NK-92 treated with Interleukin-12 subunit alpha and Interleukin-12 subunit beta, amount 100 ng/mL, for 24 hours (cell line): ENCODE measurements around the gene LDLRAD4.
"Not testable (repeated sequence)": the region's sequence is repeated elsewhere in the genome, so short reads cannot be mapped to it uniquely, and the experiment has no call there.

ENCODE experiments used
- DNase-seq: peaks from one replicate; lab custom pipeline; 2025; lab: John Stamatoyannopoulos, UW

The LDLRAD4 gene

DNA sequence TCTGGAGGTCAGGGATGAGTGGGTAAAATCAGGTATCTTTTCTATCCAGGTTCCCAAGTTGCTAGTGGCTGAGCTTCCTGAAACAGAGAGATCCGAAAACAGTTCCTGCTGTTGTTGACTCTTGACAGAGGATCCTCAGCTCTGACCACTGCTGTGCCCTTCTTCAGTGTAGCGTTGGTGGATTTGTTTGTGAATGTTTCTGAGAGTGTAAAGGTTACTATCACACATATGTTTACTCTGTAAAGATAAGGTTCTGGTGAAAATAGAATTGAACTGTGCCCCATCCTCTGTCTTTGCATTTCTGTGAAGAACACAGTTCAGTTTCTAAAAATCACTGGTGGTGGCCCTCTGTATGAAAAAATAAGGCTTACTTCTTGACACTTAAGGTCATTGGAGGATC, 119.8 kb downstream of the LDLRAD4 start:
- no peak for DNase-seq

DNA sequence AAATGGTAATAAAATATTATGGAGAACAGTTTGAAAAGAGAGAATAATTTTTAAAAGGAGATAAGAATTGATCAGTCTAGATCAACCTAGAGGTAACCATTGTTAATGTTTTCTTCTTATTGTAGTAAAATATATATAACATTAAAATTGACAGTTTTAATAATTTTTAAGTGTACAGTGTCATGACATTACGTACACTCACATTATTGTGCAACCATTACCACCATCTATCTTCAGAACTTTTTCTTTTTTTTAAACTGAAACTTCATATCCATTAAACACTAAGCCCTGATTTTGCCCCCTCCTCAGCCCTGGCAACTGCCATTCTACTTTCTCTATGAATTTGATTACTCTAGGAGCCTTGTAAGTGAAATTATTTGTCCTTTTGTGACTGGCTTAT, 121.1 kb downstream of the LDLRAD4 start:
- DNase-seq, result no peak

DNA sequence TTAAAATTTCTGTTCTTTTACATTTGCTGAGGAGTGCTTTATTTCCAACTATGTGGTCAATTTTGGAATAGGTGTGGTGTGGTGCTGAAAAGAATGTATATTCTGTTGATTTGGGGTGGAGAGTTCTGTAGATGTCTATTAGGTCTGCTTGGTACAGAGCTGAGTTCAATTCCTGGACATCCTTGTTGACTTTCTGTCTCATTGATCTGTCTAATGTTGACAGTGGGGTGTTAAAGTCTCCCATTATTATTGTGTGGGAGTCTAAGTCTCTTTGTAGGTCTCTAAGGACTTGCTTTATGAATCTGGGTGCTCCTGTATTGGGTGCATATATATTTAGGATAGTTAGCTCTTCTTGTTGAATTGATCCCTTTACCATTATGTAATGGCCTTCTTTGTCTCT, 127.9 kb downstream of the LDLRAD4 start:
- not testable (repeated sequence) for DNase-seq

DNA sequence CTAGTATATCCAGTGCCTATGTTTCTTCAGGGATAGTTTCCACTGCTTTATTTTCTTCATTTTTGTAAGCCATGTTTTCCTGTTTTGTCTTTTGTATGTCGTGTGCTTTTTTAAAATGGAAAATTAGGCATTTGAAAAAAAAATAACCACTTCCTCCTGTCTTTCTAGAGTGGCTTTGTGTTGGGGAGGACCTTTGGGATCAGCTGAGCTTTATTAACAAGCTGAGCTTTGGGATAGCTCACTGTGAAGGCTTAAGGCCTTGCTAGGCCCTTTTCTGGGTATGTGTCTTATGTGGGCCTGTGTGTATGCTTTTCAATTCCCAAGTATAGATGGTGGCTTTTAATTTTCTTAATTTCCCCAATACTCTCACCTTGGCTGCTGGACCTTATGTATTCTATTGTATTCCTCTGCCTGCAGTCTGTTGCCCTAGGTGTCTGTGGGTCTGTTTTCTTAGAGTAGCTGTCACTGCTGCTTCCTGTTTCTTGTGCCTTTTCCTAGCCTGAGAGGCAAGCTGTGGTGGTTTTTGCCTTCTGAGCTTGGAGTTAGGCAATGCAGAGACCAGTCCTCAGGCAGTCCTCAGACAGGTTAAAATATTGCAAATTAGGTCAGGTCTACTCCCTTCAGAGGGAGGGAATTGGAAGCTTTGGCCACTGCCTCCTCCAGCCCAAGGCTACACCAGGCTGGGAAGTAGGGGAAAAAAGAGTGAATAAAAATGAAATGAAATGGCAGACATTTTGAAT, 134.7 kb downstream of the LDLRAD4 start:
- DNase-seq, result no peak

DNA sequence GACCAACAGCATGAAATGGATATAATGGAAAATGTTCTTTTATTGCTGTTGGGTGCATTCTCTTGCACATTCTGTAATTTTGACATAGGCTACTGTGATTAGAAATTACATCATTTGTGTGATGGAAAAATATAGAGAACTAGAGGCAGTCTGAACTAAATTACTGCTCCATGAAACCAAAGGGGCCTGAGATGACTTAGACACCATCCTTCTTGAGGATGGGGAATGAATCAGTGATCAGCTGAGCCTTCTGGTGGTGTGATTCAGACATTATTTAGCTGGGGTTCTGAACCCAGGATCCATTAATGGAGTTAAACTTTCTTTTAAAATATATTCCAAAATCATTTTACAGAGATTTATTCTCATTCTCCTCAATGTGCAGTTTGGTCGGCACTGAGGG, 135.8 kb downstream of the LDLRAD4 start:
- no peak for DNase-seq

DNA sequence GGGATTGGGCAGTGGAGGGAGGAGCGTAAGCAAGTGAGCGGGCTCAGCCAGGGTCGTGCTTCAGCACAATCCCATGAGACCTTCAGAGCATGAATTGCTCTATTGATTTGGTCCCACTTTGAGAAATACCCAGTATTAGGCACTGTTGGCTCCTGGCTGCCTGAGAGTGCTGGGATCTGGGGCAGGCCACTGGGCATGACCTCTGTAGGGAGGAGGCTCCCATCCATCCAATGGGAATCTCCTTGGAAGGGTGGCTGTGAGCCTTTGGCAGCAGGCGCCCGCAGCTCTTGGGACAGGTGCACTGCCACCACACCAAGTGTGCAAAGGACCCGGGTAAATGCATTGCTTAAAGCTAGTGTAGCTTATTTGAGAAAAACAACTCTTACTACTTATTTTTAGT, 137.5 kb downstream of the LDLRAD4 start:
- DNase-seq, result no peak

DNA sequence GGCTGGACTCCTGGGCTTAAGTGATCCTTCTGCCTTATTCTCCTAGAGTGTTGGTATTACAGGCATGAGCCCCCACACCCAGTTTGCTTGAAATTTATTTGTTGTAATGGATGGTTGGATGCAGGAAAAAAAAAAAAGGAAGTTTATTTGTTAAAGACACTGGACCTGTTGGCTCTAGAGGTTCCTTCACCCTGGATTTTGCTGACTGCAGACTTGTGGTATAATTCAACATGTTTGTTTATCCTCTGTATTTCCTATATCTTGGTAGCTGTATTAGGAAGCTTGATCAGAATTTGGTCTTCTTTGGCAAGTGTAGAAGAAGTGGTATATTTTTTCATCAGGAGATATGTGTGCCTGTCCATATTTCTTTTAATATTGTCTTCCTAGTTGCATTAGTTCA, 138.7 kb downstream of the LDLRAD4 start:
- DNase-seq, result no peak

DNA sequence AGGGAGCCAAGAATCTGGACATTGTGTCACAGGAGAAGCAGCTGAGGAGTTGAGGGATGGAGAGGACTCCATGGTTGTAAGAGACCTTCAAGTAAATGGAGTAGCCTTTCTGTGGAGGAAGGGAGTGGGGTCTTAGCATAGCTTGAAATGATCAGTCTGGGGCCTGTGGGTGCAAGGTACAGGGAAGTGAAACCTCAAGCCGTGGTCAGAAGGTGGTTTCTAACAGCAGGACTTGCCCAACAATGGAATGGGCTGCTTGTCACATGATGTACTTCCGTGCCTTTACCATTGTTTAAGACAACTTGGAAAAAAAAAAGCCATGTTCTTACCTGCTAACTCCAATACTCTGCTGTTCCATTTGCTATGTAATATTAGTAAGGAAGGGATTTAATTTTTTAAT, 140.7 kb downstream of the LDLRAD4 start:
- DNase-seq, result no peak

DNA sequence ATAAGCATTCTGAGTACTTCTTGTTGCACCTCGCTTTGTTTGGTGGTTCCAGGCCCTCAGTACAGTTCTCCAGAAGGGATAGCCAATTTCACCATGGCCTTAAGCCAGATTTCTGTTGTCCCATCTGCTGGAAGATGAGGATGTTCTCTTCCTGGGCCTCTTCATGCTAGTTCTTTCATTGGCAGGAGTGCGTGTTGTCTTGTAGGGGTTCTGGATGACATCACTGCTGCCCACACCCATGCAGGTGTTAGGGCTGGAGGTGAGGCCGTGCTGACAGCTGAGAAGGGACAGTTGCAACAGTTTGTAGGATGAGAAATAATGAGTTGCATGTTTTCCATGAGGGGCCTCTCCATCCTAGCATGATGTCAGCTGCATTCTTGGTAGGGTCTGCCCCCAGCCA, 142.9 kb downstream of the LDLRAD4 start:
- DNase-seq, result no peak

DNA sequence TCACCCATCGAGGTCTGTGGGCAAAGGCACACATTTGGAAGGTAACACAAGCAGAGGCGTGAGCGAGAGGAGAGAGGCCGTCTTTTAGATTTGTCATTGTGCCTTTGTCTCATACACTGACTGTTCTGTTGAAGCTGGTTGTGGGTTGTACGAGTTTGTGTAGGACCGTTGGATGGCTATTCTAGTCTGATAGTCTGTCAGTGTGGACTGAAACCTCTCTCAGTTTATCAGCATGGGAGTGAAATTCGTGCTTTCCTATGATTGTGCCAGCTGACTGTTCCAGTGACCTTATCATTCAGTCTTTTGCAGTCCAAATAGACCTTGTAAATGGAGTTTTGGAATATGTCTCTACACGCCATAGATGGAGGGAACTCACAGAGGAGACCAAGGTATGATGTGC, 143.5 kb downstream of the LDLRAD4 start:
- DNase-seq, result no peak

DNA sequence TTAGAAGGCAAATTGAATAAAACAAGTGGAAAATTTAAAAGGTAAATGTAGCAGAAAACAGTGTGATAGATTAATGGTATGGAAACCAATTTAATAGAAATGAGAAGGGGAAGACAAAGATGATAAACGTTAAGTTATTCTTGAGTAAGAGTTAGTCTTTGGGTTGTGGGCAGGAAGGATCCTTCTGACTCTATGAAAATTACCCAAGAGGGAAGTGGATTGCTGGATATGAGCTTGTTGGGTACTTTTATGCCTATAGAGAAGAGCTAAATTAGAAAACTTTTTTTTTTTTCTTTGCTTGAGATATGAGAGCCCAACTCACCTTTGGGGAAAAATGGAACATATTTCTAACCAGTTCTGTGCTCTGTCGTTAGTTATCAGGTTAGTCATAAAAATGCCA, 144.0 kb downstream of the LDLRAD4 start:
- no peak for DNase-seq

DNA sequence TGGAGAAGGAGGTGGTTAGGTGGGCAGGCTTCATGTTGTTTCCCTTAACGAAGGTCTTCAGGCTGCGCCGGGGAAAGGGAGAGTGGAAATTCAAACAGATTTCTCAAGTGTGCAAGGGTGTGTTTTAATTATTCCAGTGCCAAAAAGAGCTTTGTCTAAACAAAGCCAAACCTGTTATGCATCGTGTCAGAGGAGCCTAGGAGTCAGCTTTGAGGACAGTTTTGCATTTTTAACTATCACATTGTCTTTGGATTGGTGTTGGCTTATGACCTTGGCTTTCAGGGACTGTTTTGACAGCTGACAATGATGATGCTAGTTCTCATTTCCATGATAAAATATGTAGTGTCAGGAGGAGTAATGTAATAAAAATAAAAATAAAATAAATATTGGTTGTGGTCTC, 144.8 kb downstream of the LDLRAD4 start:
- no peak for DNase-seq

DNA sequence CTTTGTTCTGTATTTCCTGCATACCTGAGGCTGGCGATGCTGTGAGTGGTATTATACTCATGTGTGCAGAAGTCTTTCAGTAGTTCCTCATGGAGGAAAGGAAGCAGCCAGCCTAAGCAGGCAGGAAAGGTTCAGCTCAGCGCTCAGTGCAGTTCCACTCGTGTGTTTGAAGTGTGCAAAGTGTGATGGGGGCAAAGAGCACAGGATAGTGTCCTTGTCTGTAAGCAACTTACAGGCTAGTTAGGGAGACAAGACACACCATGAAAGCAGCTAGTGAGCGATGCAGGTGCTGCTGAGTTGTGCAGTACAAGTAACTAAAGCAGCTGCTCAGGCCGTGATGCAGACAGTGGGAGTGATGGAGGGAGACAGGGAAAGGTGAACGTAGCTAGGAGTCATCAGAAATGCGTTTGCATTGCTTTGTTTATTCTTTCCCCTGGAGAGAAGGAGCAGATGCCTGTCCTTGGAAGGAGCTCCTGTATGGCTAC, 146.2 kb downstream of the LDLRAD4 start:
- no peak for DNase-seq

DNA sequence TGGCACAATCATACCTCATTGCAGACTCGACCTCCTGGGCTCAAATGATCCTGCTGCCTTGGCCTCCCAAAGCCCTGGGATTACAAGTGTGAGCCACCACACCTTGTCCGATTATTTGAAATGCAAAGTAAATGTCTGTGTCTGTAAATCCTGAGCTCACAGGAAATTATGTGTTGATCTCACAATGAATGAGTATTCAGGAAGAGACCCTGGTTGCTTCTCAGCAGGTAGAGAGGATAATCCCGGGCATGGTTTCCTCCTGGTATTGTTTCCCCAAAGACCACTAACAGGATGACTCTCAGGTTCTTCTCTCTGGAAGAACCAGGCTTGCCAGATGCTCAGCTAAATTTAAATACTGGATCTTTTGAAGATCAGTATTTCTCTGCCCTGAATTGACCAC, 147.6 kb downstream of the LDLRAD4 start:
- DNase-seq, result no peak

DNA sequence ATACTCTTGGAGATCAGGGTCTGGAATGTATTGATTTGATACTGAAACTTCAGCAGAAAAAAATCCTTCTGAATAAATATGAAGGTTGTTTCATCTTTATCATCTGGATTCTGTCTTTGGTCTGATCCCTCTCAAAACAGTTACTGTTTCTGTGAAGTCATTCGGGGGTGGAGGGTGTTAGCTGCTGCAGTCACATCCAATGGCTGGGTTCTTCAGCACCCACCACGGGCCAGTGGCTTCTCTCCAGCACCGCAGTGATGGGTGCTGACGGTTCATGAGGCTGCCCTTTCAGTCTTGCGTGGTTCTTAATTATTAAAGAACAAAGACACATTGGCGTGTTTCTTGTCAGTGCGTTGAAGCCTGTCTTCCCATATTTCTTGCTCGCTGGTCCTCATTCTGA, 148.0 kb downstream of the LDLRAD4 start:
- no peak for DNase-seq

DNA sequence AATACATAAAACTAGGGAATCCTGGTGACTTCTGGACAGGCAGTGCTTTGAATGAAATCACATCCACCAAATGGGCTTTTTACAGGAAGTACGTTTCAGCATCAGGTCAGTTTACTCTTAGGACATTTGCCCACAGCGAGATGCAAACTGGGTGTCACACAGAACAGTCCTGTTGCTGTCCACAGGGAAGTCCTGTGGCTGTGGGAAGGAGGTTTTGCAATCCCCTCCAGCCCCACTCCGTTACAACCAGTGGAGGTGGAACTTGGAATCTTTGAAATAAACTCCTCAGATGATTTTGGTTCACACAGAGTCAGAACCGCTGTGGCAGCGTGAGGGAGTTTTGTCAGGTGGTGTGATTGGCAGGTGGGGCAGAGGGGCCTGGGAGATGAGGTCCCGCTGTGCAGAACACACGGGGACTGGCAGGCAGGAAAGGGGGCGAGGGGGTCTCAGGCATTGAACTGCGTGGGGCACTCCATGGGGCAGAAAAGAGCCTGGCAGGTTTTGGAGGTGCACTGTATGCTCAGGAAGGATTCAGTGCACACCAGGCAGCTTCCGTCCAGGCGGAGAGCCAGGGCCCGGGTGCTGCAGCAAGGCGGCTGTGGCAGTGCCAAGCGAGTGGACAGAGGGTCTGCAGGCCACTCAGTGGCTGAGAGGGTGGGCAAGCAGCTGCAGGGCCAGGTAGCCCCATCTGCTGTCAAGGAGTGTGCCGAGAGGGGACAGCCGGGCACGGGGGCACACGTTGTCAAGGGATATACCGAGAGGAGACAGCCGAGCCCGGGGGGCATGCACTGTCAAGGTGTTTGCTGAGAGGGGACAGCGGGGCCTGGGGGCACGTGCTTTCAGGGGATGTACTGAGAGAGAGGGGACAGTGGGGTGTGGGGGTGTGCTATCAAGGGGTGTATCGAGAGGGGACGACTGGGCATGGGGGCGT, 148.7 kb downstream of the LDLRAD4 start:
- DNase-seq, result no peak

DNA sequence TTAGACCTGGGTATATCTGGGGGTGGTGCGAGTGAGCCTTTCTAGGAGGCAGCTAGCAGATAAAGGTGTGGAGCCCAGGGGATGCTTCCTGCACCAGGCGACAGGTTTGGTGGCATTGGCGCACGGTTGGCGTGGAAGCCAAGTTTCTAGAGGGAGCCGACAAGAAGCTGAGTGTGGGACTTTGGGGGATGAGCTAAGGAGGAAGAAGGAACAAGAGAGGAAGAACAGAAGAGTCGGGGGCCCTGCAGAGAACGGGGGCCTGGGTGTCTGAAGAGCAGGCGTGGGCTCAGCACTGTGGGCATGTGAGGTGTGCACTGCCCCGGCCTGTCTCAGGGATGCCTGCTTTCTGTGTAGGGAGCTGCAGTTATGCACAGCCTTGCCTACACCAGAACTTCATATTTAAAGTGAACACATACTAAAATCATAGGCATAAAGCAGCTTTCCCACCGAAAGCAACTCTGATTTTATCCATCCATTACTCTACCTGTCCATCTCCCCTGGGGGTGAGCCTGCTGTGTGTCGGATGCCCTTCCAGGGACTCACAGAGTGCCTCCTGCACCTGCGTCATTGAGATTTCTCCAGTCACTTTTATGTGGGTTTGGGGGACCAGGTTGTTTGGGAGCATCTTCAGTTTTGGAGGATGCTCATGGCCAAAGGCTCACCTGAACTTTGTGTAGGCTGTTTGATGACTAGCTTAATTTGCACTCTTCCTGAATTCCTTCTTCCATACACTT, 149.7 kb downstream of the LDLRAD4 start:
- no peak for DNase-seq

DNA sequence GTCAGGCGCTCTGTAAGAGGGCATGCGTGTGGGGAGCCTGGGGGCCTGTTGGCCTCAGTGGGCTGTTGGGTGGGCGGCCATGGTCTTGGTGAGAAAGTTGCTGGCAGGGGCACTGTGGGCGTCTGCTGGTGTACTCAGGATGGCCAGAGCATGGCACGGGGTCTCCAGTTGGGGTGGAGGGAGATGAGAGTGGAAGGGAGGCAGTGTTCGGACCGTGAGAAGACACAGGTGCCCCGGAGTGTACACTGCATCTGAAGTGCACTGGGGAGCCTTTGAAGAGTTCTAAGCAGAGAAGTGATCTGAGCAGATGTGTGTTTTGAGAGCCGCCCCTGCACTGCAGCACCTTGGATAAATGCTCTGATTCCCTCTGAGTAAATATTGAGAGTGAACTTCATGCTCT, 150.8 kb downstream of the LDLRAD4 start:
- DNase-seq, result no peak

DNA sequence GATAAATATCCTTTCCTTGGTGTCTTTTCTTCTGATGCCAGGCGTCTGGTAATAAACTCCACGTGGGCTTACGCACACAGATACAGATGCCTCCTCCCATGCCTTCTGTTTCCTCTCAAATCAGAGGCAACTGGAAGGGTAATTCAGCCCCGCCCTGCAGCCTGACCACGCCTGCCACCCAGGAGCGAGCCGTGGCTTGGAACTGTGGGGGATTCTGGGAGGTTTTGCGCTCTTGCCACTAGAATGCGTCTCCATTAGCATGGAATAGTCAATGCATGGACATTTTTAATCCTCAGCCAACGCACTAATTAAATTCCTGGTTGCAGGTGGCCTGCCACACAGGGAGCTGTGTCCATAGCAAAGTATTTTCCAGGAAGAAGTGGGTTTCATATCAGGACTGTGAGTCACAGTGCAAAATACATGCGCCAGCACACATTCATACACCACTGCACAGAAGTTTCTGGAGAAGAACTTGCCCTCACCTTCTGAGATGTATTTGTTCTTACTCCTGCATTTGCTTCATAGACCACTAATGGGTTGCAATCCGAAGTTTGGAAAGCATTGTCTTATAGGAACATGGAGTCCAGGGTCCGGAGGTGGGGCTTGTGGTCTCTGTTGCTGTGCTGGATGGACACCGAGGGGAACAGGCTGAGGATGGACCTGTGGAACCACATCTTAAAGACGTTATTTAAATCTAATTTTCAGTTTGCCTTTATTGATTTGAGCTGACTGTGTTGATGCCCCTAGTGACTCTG, 151.4 kb downstream of the LDLRAD4 start:
- no peak for DNase-seq

DNA sequence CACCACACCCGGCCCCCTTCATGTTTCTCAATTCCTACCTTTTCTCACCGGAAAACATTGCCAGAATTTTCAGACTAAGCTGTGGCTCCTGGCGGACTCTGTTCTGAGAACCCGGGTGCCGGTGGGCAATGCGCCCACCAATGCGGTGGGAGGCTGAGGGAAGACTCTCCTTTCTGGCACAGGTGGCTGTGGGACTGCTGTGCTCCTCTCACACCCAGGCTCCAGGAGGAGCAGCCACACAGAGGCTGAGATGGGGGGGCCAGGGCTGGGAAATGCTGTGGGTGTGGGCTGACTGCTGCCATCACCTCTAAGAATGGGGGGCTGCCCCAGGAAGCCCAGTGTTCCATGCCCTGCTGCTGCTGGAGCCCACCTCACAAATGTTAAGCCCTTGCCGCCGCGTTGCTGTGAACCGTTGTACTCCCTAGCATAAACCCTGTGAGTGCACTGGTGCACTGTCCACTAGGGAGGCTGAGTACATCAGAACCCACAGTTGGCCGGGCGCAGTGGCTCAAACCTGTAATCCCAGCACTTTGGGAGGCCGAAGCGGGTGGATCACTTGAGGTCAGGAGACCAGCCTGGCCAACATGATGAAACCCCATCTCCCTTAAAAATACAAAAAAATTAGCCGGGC, 152.6 kb downstream of the LDLRAD4 start:
- no peak for DNase-seq

DNA sequence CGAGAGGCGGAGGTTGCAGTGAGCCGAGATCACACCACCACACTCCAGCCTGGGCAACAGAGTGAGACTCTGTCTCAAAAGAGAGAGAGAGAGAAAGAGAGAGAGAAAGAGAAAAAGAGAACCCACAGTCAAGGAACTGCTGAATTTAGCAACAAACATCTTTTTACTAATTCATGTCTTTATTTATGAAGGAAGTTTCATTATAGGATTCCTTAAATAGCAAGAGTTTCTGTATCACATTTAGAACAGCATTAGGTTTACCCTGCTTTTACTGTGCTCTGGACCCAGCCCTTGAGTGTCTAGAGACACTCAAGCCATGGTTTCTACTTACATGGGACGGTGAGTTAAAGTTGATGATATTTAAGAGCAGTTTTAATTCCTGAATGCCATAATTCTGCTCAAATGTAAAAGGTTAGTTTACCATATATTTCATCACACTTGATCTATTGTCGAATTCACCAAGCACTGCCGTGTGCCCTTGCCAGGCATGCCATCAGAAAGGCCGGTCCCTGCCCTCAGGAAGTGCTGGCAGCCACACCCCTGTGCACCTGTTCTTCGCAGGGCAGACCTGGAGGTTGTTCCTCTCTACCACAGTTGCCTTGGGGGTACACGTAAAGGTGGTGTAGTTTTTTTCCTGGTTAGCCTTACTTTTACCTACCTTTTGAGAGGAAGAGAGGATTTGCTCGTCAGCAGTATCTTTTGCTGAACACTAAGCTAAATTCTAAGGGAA, 153.3 kb downstream of the LDLRAD4 start:
- no peak for DNase-seq
